Endodermal cell (in vitro differentiated cells): Measurements from ENCODE around the gene FAM120AOS. TPM values are rescaled to one million over a fixed set of nuclear protein-coding genes. Genes with fewer than 3 reads are reported as not detected.

Experiments used
- DNase-seq: peaks from one replicate; pipeline ENCODE4 v3.0.0-alpha.2; 2017
- H3K27ac ChIP-seq: 2 replicates; pipeline ENCODE4 v1.5.1; 2013; ENCODE audit warnings: mild to moderate bottlenecking, low read depth, low read length, moderate library complexity
- H3K27me3 ChIP-seq: 2 replicates; pipeline ENCODE4 v1.6.1; 2013; ENCODE audit warnings: mild to moderate bottlenecking, low read length, moderate library complexity; ENCODE audit not compliant: insufficient read depth, control insufficient read depth, poor library complexity, severe bottlenecking
- H3K36me3 ChIP-seq: 2 replicates; pipeline ENCODE4 v1.7.0; 2013; ENCODE audit warnings: mild to moderate bottlenecking, low read length, moderate library complexity; ENCODE audit not compliant: control insufficient read depth, insufficient read depth
- H3K4me1 ChIP-seq: one replicate; pipeline ENCODE4 v1.7.0; 2013; ENCODE audit warnings: low read length; ENCODE audit not compliant: control insufficient read depth, insufficient read depth
- H3K4me3 ChIP-seq: 2 replicates; pipeline ENCODE4 v1.5.1; 2013; ENCODE audit warnings: mild to moderate bottlenecking, low read length, moderate library complexity
- H3K9ac ChIP-seq: 2 replicates; pipeline ENCODE4 v1.6.1; 2013; ENCODE audit warnings: mild to moderate bottlenecking, low read length, moderate library complexity; ENCODE audit not compliant: poor library complexity, severe bottlenecking; ENCODE audit errors: extremely low read depth
- H3K9me3 ChIP-seq: 2 replicates; pipeline ENCODE4 v1.6.1; 2013; ENCODE audit warnings: mild to moderate bottlenecking, low read length, moderate library complexity; ENCODE audit not compliant: control insufficient read depth
- H3K27ac Mint-ChIP-seq: 2 replicates; pipeline ENCODE4 v1.8.0; 2020; ENCODE audit warnings: mixed read lengths
- H3K27me3 Mint-ChIP-seq: 2 replicates; pipeline ENCODE4 v1.8.0; 2021; ENCODE audit warnings: mild to moderate bottlenecking, mixed read lengths; ENCODE audit not compliant: insufficient read depth
- H3K36me3 Mint-ChIP-seq: 2 replicates; pipeline ENCODE4 v1.8.0; 2020; ENCODE audit warnings: low read depth, mixed read lengths
- H3K4me1 Mint-ChIP-seq: 2 replicates; pipeline ENCODE4 v1.8.0; 2020; ENCODE audit warnings: mixed read lengths
- H3K4me3 Mint-ChIP-seq: 2 replicates; pipeline ENCODE4 v1.8.0; 2020; ENCODE audit warnings: mild to moderate bottlenecking, moderate library complexity, mixed read lengths
- H3K9me3 Mint-ChIP-seq: 2 replicates; pipeline ENCODE4 v1.8.0; 2020; ENCODE audit warnings: mild to moderate bottlenecking, mixed read lengths
- CTCF ChIP-seq: fragments of 200-600 bp; sonication (generic); conservative IDR thresholded peaks from 2 replicates; pipeline ENCODE4 v1.5.0; 2021; ENCODE audit warnings: antibody characterized with exemption, mild to moderate bottlenecking
- WGBS, 2 experiments: methylation state at CpG; one replicate each; pipeline versions ENCODE4 v1.1.5 to v1.1.7; 2013; ENCODE audit warnings: missing lambda C conversion rate in 2 of 2, mixed read lengths in 1 of 2; ENCODE audit not compliant: insufficient coverage in 1 of 2, insufficient read length in 1 of 2; 5-methylcytosine and 5-hydroxymethylcytosine counted together
- total RNA-seq, 2 donors: library from RNA; stranded (reverse); fragmentation: NEBNext Ultra II Directional in 1 of 2; extraction: Animal tissue kit (Norgen Biotek cat#: 25700) in 1 of 2; gene quantifications; 2 replicates in 1 of 2; 3 replicates in 1 of 2; pipeline ENCODE4 v1.2.1, GENCODE V29; 2021

The FAM120AOS gene
- total RNA-seq, 2 donors from 2014 or later: 44.9 to 47.0 TPM

DNA sequence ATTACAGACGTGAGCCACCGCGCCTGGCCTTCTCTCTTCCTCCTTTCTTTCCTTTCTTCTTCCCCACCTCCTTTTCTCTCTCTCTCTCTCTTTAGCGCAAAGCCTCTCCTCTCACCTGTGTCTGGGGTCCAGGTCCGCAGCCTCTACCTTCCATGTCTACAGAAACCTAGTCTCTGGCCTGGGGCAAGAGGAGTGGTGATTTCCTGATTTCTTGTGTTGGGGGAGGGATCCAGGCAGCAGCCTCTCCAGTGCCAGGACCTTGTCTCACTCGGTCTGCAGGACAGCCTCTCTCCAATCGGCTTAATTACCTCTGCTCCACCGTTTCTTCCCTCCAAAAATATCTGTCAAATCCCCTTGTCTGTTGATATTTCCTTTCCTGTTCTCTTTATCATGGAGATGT, 18.0 kb downstream of the FAM120AOS start:
- H3K27ac Mint-ChIP-seq: no peak overlapping the region
- no peak for TF ChIP-seq CTCF
- H3K4me1 Mint-ChIP-seq: no peaks in the 10 kb centered on the region
- DNase-seq: no peak
- H3K36me3 Mint-ChIP-seq: no peaks in the 10 kb centered on the region
- no peak overlapping the region for H3K9ac ChIP-seq
- no peak overlapping the region for H3K27ac ChIP-seq
- H3K9me3 ChIP-seq: no peaks in the 10 kb centered on the region
- H3K4me1 ChIP-seq: no peaks in the 10 kb centered on the region
- H3K4me3 ChIP-seq: no peak overlapping the region
- H3K27me3 ChIP-seq: no peaks in the 10 kb centered on the region
- peaks cover 3% of the 10 kb centered on the region for H3K27me3 Mint-ChIP-seq
- H3K4me3 Mint-ChIP-seq: no peak overlapping the region
- H3K36me3 ChIP-seq: no peaks in the 10 kb centered on the region
- 89 to 100% methylated on average over 2 to 8 of the region's 8 CpGs for WGBS, 2 experiments
- no peaks in the 10 kb centered on the region for H3K9me3 Mint-ChIP-seq

DNA sequence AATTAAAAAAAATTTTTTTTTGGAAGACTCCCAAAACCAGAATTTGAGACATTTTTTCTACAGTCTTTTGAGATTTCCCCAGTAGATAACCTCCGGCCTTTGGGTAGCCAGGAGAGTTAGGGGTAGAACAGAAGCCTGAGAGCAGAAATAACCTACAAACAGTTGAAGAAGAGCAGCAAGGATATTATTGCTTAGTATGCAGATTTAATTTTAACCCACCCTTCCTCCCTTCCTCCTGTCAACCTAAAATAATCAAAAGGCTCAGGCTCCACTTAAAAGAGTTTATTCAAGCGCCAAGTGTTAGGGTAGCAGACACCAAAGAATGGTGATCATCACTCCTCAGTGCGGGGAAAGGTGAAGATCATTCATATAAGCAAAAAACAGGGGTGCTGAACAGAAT, 19.3 kb downstream of the FAM120AOS start:
- H3K4me3 Mint-ChIP-seq: no peak overlapping the region
- no peaks in the 10 kb centered on the region for H3K4me1 ChIP-seq
- peaks cover 3% of the 10 kb centered on the region for H3K27me3 Mint-ChIP-seq
- H3K4me1 Mint-ChIP-seq: no peaks in the 10 kb centered on the region
- no peaks in the 10 kb centered on the region for H3K36me3 Mint-ChIP-seq
- TF ChIP-seq CTCF: no peak
- 93 to 97% methylated on average over 3 of the region's 3 CpGs for WGBS, 2 experiments
- H3K27ac ChIP-seq: no peak overlapping the region
- DNase-seq: no peak
- H3K4me3 ChIP-seq: no peak overlapping the region
- no peak overlapping the region for H3K9ac ChIP-seq
- H3K9me3 Mint-ChIP-seq: no peaks in the 10 kb centered on the region
- no peaks in the 10 kb centered on the region for H3K36me3 ChIP-seq
- H3K27ac Mint-ChIP-seq: no peak overlapping the region
- H3K9me3 ChIP-seq: no peaks in the 10 kb centered on the region
- H3K27me3 ChIP-seq: no peaks in the 10 kb centered on the region

GRCh38 chr9:93432964-93433363, 20.4 kb downstream of the FAM120AOS start:
- no peak for DNase-seq
- Histone ChIP-seq H3K36me3 (no peaks in the 10 kb centered on the region), H3K27ac (no peak overlapping the region), H3K9ac (no peak overlapping the region), H3K9me3 (no peaks in the 10 kb centered on the region), H3K4me3 (no peak overlapping the region), H3K27me3 (no peaks in the 10 kb centered on the region), H3K4me1 (no peaks in the 10 kb centered on the region)
- TF ChIP-seq CTCF: no peak
- 78 to 100% methylated on average over 1 of the region's 1 CpG for WGBS, 2 experiments
- Mint-ChIP-seq H3K27me3 (peaks cover 3% of the 10 kb centered on the region), H3K9me3 (no peaks in the 10 kb centered on the region), H3K4me1 (no peaks in the 10 kb centered on the region), H3K4me3 (no peak overlapping the region), H3K36me3 (no peaks in the 10 kb centered on the region), H3K27ac (no peak overlapping the region)
